GM12878 (cell line): ENCODE data around the gene RPRD1B.
"Not testable (repeated sequence)": the region's sequence is repeated elsewhere in the genome, so short reads cannot be mapped to it uniquely, and the experiment has no call there.

ENCODE experiments used
- DPF2 ChIP-seq: fragments of 450-650 bp; IDR thresholded peaks from 2 replicates; pipeline ENCODE4 v1.6.1; 2017; ENCODE audit warnings: mild to moderate bottlenecking
- GABPA ChIP-seq: IDR thresholded peaks from 2 replicates; pipeline ENCODE4 v1.6.1; 2014; ENCODE audit warnings: antibody characterized with exemption, low read depth, mild to moderate bottlenecking, inconsistent platforms
- JUND ChIP-seq: IDR thresholded peaks from 2 replicates; pipeline ENCODE4 v1.6.1; 2012; ENCODE audit warnings: low read depth, mild to moderate bottlenecking, low read length, improper control_type of control experiment, moderate library complexity
- MYC ChIP-seq: IDR thresholded peaks from 2 replicates; pipeline ENCODE4 v1.6.1; 2011; ENCODE audit warnings: mild to moderate bottlenecking, low read length, moderate library complexity, inconsistent platforms; ENCODE audit not compliant: insufficient read depth, insufficient replicate concordance, insufficient read length, severe bottlenecking
- POLR2AphosphoS5 ChIP-seq: IDR thresholded peaks from 2 replicates; pipeline ENCODE4 v1.6.1; 2011; ENCODE audit warnings: mild to moderate bottlenecking, low read length, inconsistent platforms
- ZNF24 ChIP-seq: fragments of 450-650 bp; IDR thresholded peaks from 2 replicates; pipeline ENCODE4 v1.6.1; 2017; ENCODE audit warnings: antibody characterized with exemption, mild to moderate bottlenecking
- TF ChIP-seq, protein P1 (sequence below), 3 experiments: IDR thresholded peaks in 2 of 3; conservative IDR thresholded peaks in 1 of 3; 2 replicates each; pipeline ENCODE4 v1.5.1; 2011; ENCODE audit warnings: low read depth in 3 of 3, low read length in 3 of 3, mild to moderate bottlenecking in 3 of 3, control low read depth in 2 of 3, moderate library complexity in 2 of 3, inconsistent platforms in 1 of 3, mixed read lengths in 1 of 3; ENCODE audit not compliant: control insufficient read depth in 2 of 3, insufficient read depth in 1 of 3; ENCODE audit errors: extremely low read depth in 1 of 3

DNA sequence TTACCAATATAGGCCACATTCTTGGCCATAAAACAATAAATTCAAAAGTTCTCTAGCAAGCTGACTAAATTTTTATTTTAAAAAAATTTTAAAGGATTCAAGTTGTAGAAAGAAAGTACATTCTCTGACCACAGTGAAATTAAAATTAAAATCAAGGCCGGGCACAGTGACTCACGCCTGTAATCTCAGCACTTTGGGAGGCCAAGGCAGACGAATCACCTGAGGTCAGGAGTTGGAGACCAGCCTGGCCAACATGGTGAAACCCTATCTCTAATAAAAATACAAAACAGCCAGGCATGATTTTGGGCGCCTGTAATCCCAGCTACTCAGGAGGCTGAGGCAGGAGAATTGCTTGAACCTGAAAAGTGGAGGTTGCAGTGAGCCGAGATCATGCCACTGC lies 68.7 kb downstream of the RPRD1B start:
- TF ChIP-seq ZNF24, GABPA, JUND, DPF2, POLR2AphosphoS5, MYC: not testable (repeated sequence)
- TF ChIP-seq, protein P1, sequence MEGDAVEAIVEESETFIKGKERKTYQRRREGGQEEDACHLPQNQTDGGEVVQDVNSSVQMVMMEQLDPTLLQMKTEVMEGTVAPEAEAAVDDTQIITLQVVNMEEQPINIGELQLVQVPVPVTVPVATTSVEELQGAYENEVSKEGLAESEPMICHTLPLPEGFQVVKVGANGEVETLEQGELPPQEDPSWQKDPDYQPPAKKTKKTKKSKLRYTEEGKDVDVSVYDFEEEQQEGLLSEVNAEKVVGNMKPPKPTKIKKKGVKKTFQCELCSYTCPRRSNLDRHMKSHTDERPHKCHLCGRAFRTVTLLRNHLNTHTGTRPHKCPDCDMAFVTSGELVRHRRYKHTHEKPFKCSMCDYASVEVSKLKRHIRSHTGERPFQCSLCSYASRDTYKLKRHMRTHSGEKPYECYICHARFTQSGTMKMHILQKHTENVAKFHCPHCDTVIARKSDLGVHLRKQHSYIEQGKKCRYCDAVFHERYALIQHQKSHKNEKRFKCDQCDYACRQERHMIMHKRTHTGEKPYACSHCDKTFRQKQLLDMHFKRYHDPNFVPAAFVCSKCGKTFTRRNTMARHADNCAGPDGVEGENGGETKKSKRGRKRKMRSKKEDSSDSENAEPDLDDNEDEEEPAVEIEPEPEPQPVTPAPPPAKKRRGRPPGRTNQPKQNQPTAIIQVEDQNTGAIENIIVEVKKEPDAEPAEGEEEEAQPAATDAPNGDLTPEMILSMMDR (IDR thresholded peaks at IDR 0.05 in 2 of 3, conservative IDR thresholded peaks at IDR 0.05 in 1 of 3; ENCODE audit: control insufficient read depth in 2 of 3, extremely low read depth in 1 of 3, insufficient read depth in 1 of 3, low read depth in 3 of 3, low read length in 3 of 3) = not testable (repeated sequence)
